Thyroid gland (tissue), 4 donors: ENCODE measurements around the gene OXCT2. TPM values are rescaled to one million over a fixed set of nuclear protein-coding genes. Genes with fewer than 3 reads are reported as not detected.
A peak's percentile ranks its signal among the peaks of the same experiment; 100 is the strongest.
"Not testable (repeated sequence)": the region's sequence is repeated elsewhere in the genome, so short reads cannot be mapped to it uniquely, and the experiment has no call there.

Experiments
- DNase-seq, 2 donors: peaks; one replicate each; pipeline ENCODE4 v3.0.0-alpha.2; 2019
- H3K27ac ChIP-seq, 3 donors: fragments of 200-600 bp; sonication (generic); 1 replicate in 2 of 3; 2 replicates in 1 of 3; pipeline ENCODE4 v1.5.1; 2016 to 2019; ENCODE audit warnings: mild to moderate bottlenecking in 1 of 3, moderate library complexity in 1 of 3
- H3K27me3 ChIP-seq: fragments of 200-600 bp; sonication (generic); one replicate; pipeline ENCODE4 v1.5.1; 2019
- H3K36me3 ChIP-seq, 2 donors: fragments of 200-600 bp; sonication (generic); one replicate each; pipeline ENCODE4 v1.5.1; 2016 to 2019
- H3K4me1 ChIP-seq, 2 donors: fragments of 200-600 bp; sonication (generic); one replicate each; pipeline ENCODE4 v1.5.1; 2017 to 2019
- H3K4me3 ChIP-seq, 3 donors: fragments of 200-600 bp; sonication (generic); replicated peaks in 1 of 3; 1 replicate in 2 of 3; 2 replicates in 1 of 3; pipeline ENCODE4 v1.5.1; 2016; ENCODE audit warnings: mild to moderate bottlenecking in 1 of 3
- H3K9me3 ChIP-seq: fragments of 200-600 bp; sonication (generic); one replicate; pipeline ENCODE4 v1.5.1; 2017
- CTCF ChIP-seq, 6 experiments: fragments of 200-600 bp in 3 of 6; fragments of 450-650 bp in 3 of 6; sonication (generic) in 3 of 6; IDR thresholded peaks; one replicate each; pipeline ENCODE4 v1.5.1; 2016 to 2019; ENCODE audit warnings: antibody characterized with exemption in 6 of 6, mild to moderate bottlenecking in 2 of 6, inconsistent platforms in 1 of 6, moderate library complexity in 1 of 6
- POLR2A ChIP-seq, 2 donors: fragments of 450-650 bp; IDR thresholded peaks; one replicate each; pipeline ENCODE4 v1.6.1; 2017; ENCODE audit warnings: antibody characterized with exemption in 2 of 2, mild to moderate bottlenecking in 2 of 2, moderate library complexity in 1 of 2
- WGBS, 2 donors: methylation state at CpG; one replicate each; pipeline ENCODE4 v1.1.5; 2017; 5-methylcytosine and 5-hydroxymethylcytosine counted together
- intact Hi-C: fragments of 100-400 bp; cut with DNase I; formaldehyde crosslinking; loops from one replicate; pipeline ENCODE4 v1.15.1; 2023
- total RNA-seq, 4 donors: library from RNA; depleted of rRNA; stranded (reverse); fragments of >200 nt; gene quantifications; one replicate each; pipeline ENCODE4 v1.2.3, GENCODE V29; 2016

The OXCT2 gene
- total RNA-seq, 4 donors from 2014 or later, result 2.6 to 8.2 (median 3.5) TPM

- no peak overlapping the region for H3K4me3 ChIP-seq
- H3K9me3 ChIP-seq, result no peaks in the 10 kb centered on the region
- H3K36me3 ChIP-seq, result no peaks in the 10 kb centered on the region
- WGBS, 2 donors, result 0 to 4% methylated on average over 8 of the region's 8 CpGs
- TF ChIP-seq POLR2A (IDR thresholded peaks at IDR 0.05) (no peak), CTCF (IDR thresholded peaks at IDR 0.05) (peak; percentile 56 to 92 (median 80))
- DNase-seq, result peak; percentile 72 to 78
- peak overlapping the region in 1 of 3 donors; percentile 48 for H3K27ac ChIP-seq
- intact Hi-C loops, result no loop called here
- no peaks in the 10 kb centered on the region for H3K4me1 ChIP-seq
- no peaks in the 10 kb centered on the region for H3K27me3 ChIP-seq
These were observed 28.8 kb upstream of the OXCT2 start for GRCh38 chr1:39799770-39800470.

GRCh38 chr1:39798859-39799769 lies 28.0 kb upstream of the OXCT2 start:
- H3K27me3 ChIP-seq, intact Hi-C loops, H3K36me3 ChIP-seq, H3K4me3 ChIP-seq, H3K4me1 ChIP-seq, H3K9me3 ChIP-seq: not testable (repeated sequence)
- peak in 2 of 6 experiments; percentile 0 to 37 for TF ChIP-seq CTCF (IDR thresholded peaks at IDR 0.05)
- peak; percentile 78 to 86 for DNase-seq
- H3K27ac ChIP-seq, result peak overlapping the region in 1 of 3 donors; percentile 48
- 49 to 51% methylated on average over 16 to 17 of the region's 26 CpGs for WGBS, 2 donors

- Histone ChIP-seq H3K4me1 (no peaks in the 10 kb centered on the region), H3K36me3 (no peaks in the 10 kb centered on the region), H3K9me3 (no peaks in the 10 kb centered on the region), H3K27ac (no peak overlapping the region), H3K4me3 (no peak overlapping the region), H3K27me3 (no peaks in the 10 kb centered on the region)
- peak; percentile 20 to 32 for DNase-seq
- intact Hi-C loops, result no loop called here
- 7 to 25% methylated on average over 1 of the region's 1 CpG for WGBS, 2 donors
- TF ChIP-seq POLR2A (IDR thresholded peaks at IDR 0.05) (no peak), CTCF (IDR thresholded peaks at IDR 0.05) (no peak)
These were observed 24.5 kb upstream of the OXCT2 start for GRCh38 chr1:39795651-39796050.

- TF ChIP-seq POLR2A (IDR thresholded peaks at IDR 0.05), result no peak
- TF ChIP-seq CTCF (IDR thresholded peaks at IDR 0.05), result no peak
- Histone ChIP-seq H3K27ac (no peak overlapping the region), H3K4me1 (peaks cover 5 to 8% of the 10 kb centered on the region in 2 donors), H3K9me3 (no peaks in the 10 kb centered on the region), H3K36me3 (no peaks in the 10 kb centered on the region), H3K4me3 (no peak overlapping the region), H3K27me3 (no peaks in the 10 kb centered on the region)
- no peak for DNase-seq
- WGBS, 2 donors, result 94 to 95% methylated on average over 2 of the region's 2 CpGs
- intact Hi-C loops, result no loop called here
These were observed 20.7 kb upstream of the OXCT2 start for GRCh38 chr1:39791838-39792237.
